Transverse colon (tissue), 4 donors: ENCODE data around the gene PLCL1. TPM values are rescaled to one million over a fixed set of nuclear protein-coding genes. Genes with fewer than 3 reads are reported as not detected.

Source experiments
- DNase-seq: peaks from one replicate; pipeline ENCODE4 v3.0.0-alpha.2; 2019
- H3K27ac ChIP-seq, 4 donors: fragments of 200-600 bp; sonication (generic); 2 replicates each; pipeline ENCODE4 v1.5.1; 2016 to 2018; ENCODE audit warnings: inconsistent platforms in 4 of 4
- H3K27me3 ChIP-seq: fragments of 200-600 bp; sonication (generic); 2 replicates; pipeline ENCODE4 v1.5.1; 2017; ENCODE audit warnings: inconsistent platforms
- H3K36me3 ChIP-seq, 4 donors: fragments of 200-600 bp; sonication (generic); 2 replicates each; pipeline ENCODE4 v1.5.1; 2017 to 2019; ENCODE audit warnings: inconsistent platforms in 4 of 4
- H3K4me1 ChIP-seq, 4 donors: fragments of 200-600 bp; sonication (generic); 2 replicates each; pipeline ENCODE4 v1.5.1; 2017 to 2020; ENCODE audit warnings: inconsistent platforms in 4 of 4
- H3K4me3 ChIP-seq, 4 donors: fragments of 200-600 bp; sonication (generic); 1 replicate in 1 of 4; 2 replicates in 3 of 4; pipeline versions ENCODE4 v1.5.1 to v1.6.1; 2017 to 2019; ENCODE audit warnings: inconsistent platforms in 4 of 4
- H3K9me3 ChIP-seq, 2 donors: fragments of 200-600 bp; sonication (generic); 2 replicates each; pipeline ENCODE4 v1.5.1; 2017 to 2019; ENCODE audit warnings: inconsistent platforms in 2 of 2
- CTCF ChIP-seq, 5 experiments: fragments of 200-600 bp in 3 of 5; fragments of 450-650 bp in 2 of 5; sonication (generic) in 3 of 5; IDR thresholded peaks; 1 replicate in 2 of 5; 2 replicates in 3 of 5; pipeline ENCODE4 v1.5.1; 2016 to 2017; ENCODE audit warnings: antibody characterized with exemption in 5 of 5, inconsistent platforms in 3 of 5, mild to moderate bottlenecking in 2 of 5, moderate library complexity in 1 of 5
- EP300 ChIP-seq: sonication (generic); formaldehyde crosslinking; IDR thresholded peaks from one replicate; pipeline ENCODE4 v1.6.1; 2017; ENCODE audit warnings: antibody characterized with exemption, low read depth
- POLR2A ChIP-seq: fragments of 450-650 bp; IDR thresholded peaks from one replicate; pipeline ENCODE4 v1.6.1; 2016; ENCODE audit warnings: antibody characterized with exemption, mild to moderate bottlenecking, moderate library complexity
- POLR2AphosphoS5 ChIP-seq, 3 donors: sonication (generic); formaldehyde crosslinking; IDR thresholded peaks; one replicate each; pipeline ENCODE4 v1.6.1; 2016; ENCODE audit warnings: antibody characterized with exemption in 3 of 3
- WGBS, 2 donors: methylation state at CpG; one replicate each; pipeline ENCODE4 v1.1.5; 2018; ENCODE audit warnings: low coverage in 1 of 2; 5-methylcytosine and 5-hydroxymethylcytosine counted together
- in situ Hi-C, 4 donors: fragments of 200-750 bp; cut with MboI; loops; one replicate each; pipeline versions ENCODE4 v1.15.0 to v1.15.1; 2017; ENCODE audit warnings: low sequenced_read_pairs in 3 of 4, low pct_ligation_motif_present in 1 of 4, low pct_unique_long_range_greater_than_20kb in 1 of 4
- intact Hi-C: fragments of 100-400 bp; cut with DNase I; formaldehyde crosslinking; loops from one replicate; pipeline ENCODE4 v1.15.1; 2023; ENCODE audit warnings: low total_unique reads
- total RNA-seq, 4 donors: library from RNA; depleted of rRNA; stranded (reverse); fragments of >200 nt; gene quantifications; one replicate each; pipeline ENCODE4 v1.1.0, GENCODE V29; 2016

Gene PLCL1
- total RNA-seq, 4 donors from 2014 or later: 0.20 to 7.1 (median 5.3) TPM

- H3K27me3 ChIP-seq: no peaks in the 10 kb centered on the region
- in situ Hi-C loops (no loop called here), intact Hi-C loops (no loop called here)
- no peak overlapping the region for H3K27ac ChIP-seq
- WGBS, 2 donors: 88 to 95% methylated on average over 4 to 6 of the region's 6 CpGs
- no peaks in the 10 kb centered on the region for H3K9me3 ChIP-seq
- TF ChIP-seq EP300: no peak
- no peak for TF ChIP-seq POLR2AphosphoS5 (IDR thresholded peaks at IDR 0.05)
- no peak for TF ChIP-seq CTCF (IDR thresholded peaks at IDR 0.05)
- TF ChIP-seq POLR2A: no peak
- H3K4me1 ChIP-seq: no peaks in the 10 kb centered on the region
- DNase-seq: no peak
- H3K4me3 ChIP-seq: no peak overlapping the region
- H3K36me3 ChIP-seq: no peaks in the 10 kb centered on the region
Observed at GRCh38 chr2:198084156-198084555, 279.8 kb downstream of the PLCL1 start.

- no peaks in the 10 kb centered on the region for H3K4me1 ChIP-seq
- WGBS, 2 donors: 80 to 91% methylated on average over 2 of the region's 2 CpGs
- no peaks in the 10 kb centered on the region for H3K9me3 ChIP-seq
- no peak for DNase-seq
- intact Hi-C loops: no loop called here
- no peaks in the 10 kb centered on the region for H3K27me3 ChIP-seq
- TF ChIP-seq EP300 (no peak), POLR2AphosphoS5 (IDR thresholded peaks at IDR 0.05) (no peak), CTCF (IDR thresholded peaks at IDR 0.05) (no peak), POLR2A (no peak)
- H3K36me3 ChIP-seq: no peaks in the 10 kb centered on the region
- in situ Hi-C loops: no loop called here
- H3K4me3 ChIP-seq: no peak overlapping the region
- no peak overlapping the region for H3K27ac ChIP-seq
Observed at GRCh38 chr2:198096002-198096401, 291.6 kb downstream of the PLCL1 start.

- no peaks in the 10 kb centered on the region for H3K27me3 ChIP-seq
- TF ChIP-seq CTCF (IDR thresholded peaks at IDR 0.05): no peak
- no peak for TF ChIP-seq POLR2A
- intact Hi-C loops (no loop called here), in situ Hi-C loops (no loop called here)
- DNase-seq: no peak
- no peak overlapping the region for H3K4me3 ChIP-seq
- no peak overlapping the region for H3K27ac ChIP-seq
- no peaks in the 10 kb centered on the region for H3K4me1 ChIP-seq
- no peaks in the 10 kb centered on the region for H3K9me3 ChIP-seq
- H3K36me3 ChIP-seq: no peaks in the 10 kb centered on the region
- WGBS, 2 donors: 72 to 83% methylated on average over 2 of the region's 2 CpGs
Observed at GRCh38 chr2:198096965-198097364, 292.6 kb downstream of the PLCL1 start.

- in situ Hi-C loops: no loop called here
- Histone ChIP-seq H3K9me3 (no peaks in the 10 kb centered on the region), H3K4me1 (no peaks in the 10 kb centered on the region), H3K36me3 (no peaks in the 10 kb centered on the region), H3K27me3 (no peaks in the 10 kb centered on the region), H3K4me3 (no peak overlapping the region), H3K27ac (no peak overlapping the region)
- intact Hi-C loops: no loop called here
- DNase-seq: no peak
- TF ChIP-seq POLR2A: no peak
- WGBS, 2 donors: 71 to 92% methylated on average over 2 to 3 of the region's 3 CpGs
Observed at GRCh38 chr2:198097630-198098029, 293.2 kb downstream of the PLCL1 start.

- H3K4me3 ChIP-seq: no peak overlapping the region
- H3K9me3 ChIP-seq: no peaks in the 10 kb centered on the region
- TF ChIP-seq CTCF (IDR thresholded peaks at IDR 0.05): no peak
- no peak for TF ChIP-seq EP300
- no peak for TF ChIP-seq POLR2A
- TF ChIP-seq POLR2AphosphoS5 (IDR thresholded peaks at IDR 0.05): no peak
- DNase-seq: no peak
- H3K36me3 ChIP-seq: no peaks in the 10 kb centered on the region
- in situ Hi-C loops (no loop called here), intact Hi-C loops (no loop called here)
- 77 to 86% methylated on average over 1 of the region's 1 CpG for WGBS, 2 donors
- H3K27me3 ChIP-seq: no peaks in the 10 kb centered on the region
- no peak overlapping the region for H3K27ac ChIP-seq
- no peaks in the 10 kb centered on the region for H3K4me1 ChIP-seq
Observed at GRCh38 chr2:198098386-198098785, 294.0 kb downstream of the PLCL1 start.
